Stimulated activated CD8-positive, alpha-beta memory T cell treated with anti-CD3 and anti-CD28 coated beads, Interleukin-4, amount 100 ng/mL, for 48 hours (primary cell): Measurements from ENCODE around the gene NKAIN1.
"Not testable (repeated sequence)": the region's sequence is repeated elsewhere in the genome, so short reads cannot be mapped to it uniquely, and the experiment has no call there.

Experiments
- DNase-seq: peaks from one replicate; pipeline ENCODE4 v3.0.0-alpha.2; 2020

NKAIN1 gene

DNA sequence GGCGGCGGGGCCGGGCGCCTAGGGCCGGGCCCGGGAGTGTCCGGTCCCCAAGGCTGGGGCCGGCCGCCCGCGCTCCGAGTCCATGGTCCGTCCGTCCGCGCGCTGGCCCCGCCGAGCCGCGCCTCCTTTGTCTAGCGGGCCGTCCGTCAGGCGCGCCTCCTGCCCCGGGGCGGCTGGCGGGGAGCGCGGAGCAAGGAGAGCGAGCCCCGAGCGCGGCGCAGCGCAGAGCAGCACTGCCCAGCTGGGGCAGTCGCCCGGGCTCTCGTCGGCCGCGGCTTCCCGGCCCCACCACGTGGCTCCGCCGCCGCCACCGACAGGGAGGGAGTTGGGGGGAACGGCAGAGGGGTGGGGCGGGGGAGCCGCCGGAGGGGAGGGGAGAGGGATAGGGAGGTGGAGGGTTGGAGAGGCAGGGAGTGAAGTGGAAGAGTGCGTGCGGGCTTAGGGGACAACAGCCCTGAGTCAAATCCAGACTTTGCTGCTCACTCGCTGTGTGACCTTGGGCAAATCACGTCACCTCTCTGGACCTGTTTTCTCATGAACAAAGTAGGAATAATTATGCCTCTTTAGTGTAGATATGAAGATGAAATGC lies at the start of gene NKAIN1:
Gene NKAIN1 (minus strand): TSS at position 235 of the 589 bp plus-strand sequence. CDS start 340 bp downstream, outside the sequence.
- no peak for DNase-seq

- no peak for DNase-seq
These were observed 49.3 kb upstream of the NKAIN1 start for GRCh38 chr1:31289021-31289420.

DNA sequence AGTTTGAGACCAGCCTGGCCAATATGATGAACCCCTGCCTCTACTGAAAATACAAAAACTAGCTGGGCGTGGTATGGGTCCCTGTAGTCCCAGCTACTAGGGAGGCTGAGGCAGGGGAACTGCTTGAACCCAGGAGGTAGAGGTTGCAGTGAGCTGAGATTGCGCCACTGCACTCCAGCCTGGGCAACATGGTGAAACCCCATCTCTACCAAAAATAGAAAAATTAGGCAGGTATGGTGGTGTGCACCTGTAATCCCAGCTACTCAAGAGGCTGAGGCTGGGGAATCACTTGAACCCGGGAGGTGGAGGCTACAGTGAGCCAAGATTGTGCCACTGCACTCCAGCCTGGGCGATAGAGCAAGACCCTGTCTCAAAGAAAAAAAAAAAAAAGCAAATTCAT lies 48.1 kb upstream of the NKAIN1 start:
- DNase-seq, result not testable (repeated sequence)

- DNase-seq, result not testable (repeated sequence)
These were observed 42.7 kb upstream of the NKAIN1 start for GRCh38 chr1:31282426-31282825.

DNA sequence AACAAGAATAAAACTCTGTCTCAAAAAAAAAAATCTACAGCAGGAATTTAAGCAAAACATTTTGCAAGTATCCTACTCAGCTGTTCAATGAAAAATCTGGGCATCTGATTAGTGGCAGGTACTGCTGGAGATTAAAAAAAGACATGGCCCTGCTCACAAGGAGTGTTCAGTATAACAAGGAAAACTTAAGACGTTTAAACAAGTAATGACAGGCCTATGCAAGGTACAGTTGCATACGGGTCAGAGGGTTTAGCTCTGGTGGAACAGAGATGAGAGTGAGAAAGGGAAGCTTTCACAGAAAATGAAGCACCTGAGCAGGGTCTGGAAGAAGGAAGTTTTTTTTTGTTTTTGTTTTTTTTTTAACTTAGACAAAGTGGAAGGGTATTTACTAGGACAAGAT lies 33.9 kb upstream of the NKAIN1 start:
- DNase-seq, result no peak

- no peak for DNase-seq
These were observed 32.7 kb upstream of the NKAIN1 start for GRCh38 chr1:31272369-31272768.

DNA sequence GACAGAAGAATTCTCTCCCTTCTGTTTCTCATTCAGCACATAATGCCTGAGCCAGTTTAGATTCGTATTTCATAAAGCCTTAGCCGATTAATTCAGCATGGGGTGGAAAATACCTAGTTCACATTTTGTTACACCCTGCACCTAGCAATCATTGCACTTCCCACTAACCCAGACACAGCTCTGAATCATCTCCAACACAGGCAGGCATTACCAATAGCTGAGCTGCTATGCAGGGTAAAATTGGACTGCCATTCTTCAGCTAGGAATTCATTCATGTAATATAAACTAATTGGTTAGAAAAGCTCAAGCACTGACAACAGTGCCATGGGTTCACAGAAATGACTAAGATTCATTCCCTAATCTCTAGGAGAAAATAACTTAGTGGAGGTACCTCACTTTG lies 26.9 kb upstream of the NKAIN1 start:
- DNase-seq, result no peak

- DNase-seq, result no peak
These were observed 25.2 kb upstream of the NKAIN1 start for GRCh38 chr1:31264790-31265386.

DNA sequence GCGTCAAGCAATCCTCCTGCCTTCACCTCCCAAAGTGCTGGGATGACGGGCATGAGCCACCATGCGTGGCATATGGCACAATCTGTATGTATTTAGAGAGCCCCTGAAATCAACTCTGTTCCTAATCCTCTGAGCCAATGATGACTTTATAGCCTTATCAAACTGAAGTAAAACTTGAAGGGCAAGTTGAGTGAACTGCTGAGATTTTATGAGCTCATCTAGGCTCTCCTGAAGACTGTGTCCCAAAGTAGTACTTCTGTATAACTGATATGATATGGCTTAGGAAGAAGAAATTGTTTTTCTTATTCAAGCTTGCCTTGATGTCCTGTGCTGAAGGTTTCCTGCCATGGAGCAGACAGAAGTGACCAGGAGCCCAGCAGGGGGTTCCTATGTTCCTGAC lies 23.7 kb upstream of the NKAIN1 start:
- no peak for DNase-seq

- not testable (repeated sequence) for DNase-seq
These were observed 22.7 kb upstream of the NKAIN1 start for GRCh38 chr1:31262393-31262792.

DNA sequence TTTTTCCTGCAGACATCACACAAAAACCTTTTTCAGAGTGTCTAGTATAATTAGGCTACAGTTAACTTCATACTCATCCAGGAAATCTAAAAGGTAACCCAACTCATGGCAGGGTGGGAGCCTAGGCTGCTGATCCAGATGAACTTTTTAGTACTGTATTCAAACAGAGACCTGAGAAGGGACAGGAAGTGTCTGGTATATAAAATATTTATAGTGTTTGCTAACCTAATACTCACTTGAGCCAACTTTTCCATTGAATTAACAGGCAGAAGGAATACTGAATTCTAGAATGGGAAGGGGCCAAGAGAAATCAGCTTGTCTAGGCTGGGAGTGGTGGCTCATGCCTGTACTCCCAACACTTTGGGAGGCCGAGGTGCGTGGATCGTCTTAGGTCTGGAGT lies 22.2 kb upstream of the NKAIN1 start:
- no peak for DNase-seq

DNA sequence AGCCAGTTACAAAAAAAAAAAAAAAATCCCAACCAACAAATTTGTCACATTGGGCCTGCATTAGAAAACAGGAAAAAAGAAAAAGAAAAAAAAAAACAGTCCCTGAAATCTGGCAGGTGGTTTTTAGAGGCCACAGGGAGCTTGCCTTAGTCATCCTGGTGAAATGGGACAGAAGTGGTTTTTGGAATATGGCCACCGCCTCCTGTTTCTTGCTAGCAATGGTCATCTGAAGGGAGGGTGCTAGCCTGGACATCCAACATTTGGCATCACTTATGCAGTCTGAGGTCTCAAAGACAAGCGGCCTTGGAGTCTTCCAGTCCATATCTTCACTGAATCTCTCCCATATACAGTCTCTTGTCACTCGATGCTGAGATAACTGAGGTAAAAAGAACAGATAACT lies 20.1 kb upstream of the NKAIN1 start:
- DNase-seq, result no peak

DNA sequence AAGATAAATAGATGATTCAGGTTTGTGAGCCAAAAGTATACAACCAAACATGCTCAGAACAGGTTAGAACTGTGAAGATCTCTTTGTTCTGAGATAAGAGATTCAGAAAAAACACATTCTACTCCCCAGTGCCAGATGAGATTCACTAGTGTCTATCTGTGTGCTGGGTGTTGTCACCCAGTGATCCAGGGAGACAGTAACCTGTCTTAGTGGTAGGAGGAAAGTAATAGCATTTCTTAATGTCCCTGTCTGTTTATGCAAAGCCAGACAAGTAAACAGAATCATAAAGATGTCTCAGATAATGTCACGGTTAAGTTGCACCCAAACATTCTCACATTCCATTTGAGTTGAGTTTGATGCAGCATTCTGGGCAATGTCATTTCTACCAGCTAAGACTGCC lies 18.9 kb upstream of the NKAIN1 start:
- no peak for DNase-seq

DNA sequence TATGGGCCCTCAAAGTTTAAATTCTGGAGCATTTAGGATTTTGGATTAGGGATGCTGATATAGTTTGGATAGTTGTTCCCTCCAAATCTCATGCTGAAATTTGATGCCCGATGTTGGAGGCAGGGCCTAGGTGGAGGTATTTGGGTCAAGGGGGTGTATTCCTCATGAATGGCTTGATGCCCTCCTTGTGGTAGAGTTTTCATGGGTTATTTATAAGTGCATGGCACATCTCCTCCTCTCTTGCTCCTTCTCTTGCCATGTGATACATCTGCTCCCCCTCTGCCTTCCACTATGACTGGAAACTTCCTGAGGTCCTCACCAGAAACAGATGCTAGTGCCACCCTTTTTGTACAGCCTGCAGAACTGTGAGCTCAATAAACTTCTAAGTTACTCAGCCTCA lies 17.5 kb upstream of the NKAIN1 start:
- DNase-seq, result no peak

GRCh38 chr1:31249854-31250253 lies 10.2 kb upstream of the NKAIN1 start:
- no peak for DNase-seq

DNA sequence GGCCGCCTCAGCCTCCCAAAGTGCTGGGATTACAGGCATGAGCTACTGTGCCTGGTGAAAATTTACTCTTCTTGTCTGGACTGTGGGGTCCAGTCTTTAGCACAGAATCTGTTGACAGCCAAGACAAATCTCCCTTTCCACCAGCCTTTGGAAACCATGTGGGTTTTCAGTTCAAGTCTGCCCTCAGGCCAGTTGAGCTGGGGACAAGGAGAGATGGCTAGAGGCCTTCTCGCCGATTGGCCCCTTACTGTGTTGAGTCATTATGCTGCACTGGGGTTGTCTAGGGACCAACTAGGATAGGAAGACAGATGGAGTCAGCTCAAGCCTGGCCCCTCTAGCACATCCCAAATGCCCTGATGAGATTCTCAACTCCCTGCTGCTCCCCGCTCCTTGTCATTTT lies 8.6 kb upstream of the NKAIN1 start:
- no peak for DNase-seq

DNA sequence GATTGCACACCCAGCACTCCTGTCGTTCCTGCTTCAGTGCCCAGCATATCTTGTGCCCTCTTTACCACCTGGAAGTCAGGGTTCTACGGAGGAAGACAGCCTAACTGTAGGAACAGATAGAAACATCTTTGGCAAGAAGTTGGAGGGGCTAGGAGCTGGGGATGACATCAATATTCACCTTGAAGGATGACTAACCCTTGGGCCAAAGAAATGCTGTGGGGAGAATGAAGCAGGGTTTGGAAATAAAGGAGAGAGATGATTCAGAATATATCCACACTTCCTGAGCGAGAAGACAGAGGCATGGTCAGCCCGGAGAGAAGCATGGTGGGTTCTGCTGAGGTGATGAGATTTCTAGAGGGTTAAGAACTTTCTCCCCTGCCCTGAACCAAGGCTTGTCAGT lies 4.6 kb upstream of the NKAIN1 start:
- no peak for DNase-seq

- no peak for DNase-seq
These were observed 4.0 kb upstream of the NKAIN1 start for GRCh38 chr1:31243501-31244286.

DNA sequence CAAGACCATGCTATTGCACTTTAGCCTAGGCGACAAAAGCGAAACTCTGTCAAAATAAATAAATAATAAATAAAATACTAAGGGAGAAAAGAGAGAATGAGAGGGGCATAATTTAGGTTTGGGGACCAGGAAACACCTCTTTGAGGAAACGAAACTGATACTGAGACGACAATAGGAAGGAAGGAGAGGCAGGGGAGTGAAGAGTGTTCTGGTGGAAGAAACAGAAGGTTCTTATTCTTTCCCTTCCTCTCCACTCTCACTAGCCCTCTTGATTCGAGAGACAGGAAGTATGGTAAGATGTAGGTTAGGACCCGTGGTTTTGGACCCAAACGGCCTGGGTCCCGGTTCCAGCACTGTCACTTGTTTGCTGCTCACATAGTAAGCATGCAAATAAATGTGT lies 1.6 kb upstream of the NKAIN1 start:
- no peak for DNase-seq

DNA sequence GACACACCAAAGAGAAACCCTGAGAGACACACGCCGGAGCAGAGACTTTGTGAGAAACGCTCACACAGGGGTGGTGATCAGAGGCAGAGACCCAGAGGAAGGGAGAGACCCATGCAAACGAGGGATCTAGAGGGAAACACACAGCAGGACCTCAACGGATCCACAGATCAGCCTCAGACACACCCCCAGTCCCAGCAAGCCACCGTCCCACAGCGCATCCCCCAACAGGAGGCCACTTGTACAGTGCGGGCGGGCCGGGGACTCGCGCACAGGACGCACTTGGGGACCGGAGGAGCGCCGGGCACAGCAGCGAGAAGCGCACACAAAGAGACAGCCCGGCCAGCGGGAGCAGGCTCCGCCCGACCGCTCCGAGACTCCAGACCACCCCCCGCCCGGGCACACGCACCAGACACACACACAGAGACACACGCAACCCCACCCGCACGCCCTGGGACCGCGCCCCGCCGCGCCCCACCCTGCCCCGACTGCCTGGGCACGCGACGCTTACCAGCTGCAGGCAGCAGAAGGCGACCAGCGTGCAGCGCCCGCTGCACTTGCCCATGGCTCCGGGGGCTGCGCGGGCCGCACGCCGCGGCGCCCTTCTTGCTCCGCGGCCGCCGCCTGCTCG lies 587 bp downstream of the NKAIN1 start:
- peak; percentile 25 for DNase-seq

- no peak for DNase-seq
These were observed 1.1 kb downstream of the NKAIN1 start for GRCh38 chr1:31238612-31238985.

GRCh38 chr1:31234870-31235269 lies 4.8 kb downstream of the NKAIN1 start:
- DNase-seq, result no peak

- DNase-seq, result no peak
These were observed 5.5 kb downstream of the NKAIN1 start for GRCh38 chr1:31234123-31234708.

- DNase-seq, result no peak
These were observed 7.0 kb downstream of the NKAIN1 start for GRCh38 chr1:31232689-31233088.
